KMS-11 (cell line): Measurements from ENCODE around the gene GRM8.
A peak's percentile ranks its signal among the peaks of the same experiment; 100 is the strongest.

Experiments
- H2AFZ ChIP-seq: fragments of 200-600 bp; sonication (generic); 2 replicates; pipeline ENCODE4 v1.6.1; 2016; ENCODE audit warnings: antibody characterized with exemption, mixed run types, low read depth
- H3K27ac ChIP-seq: fragments of 200-600 bp; sonication (generic); 2 replicates; pipeline ENCODE4 v1.6.1; 2016; ENCODE audit warnings: mild to moderate bottlenecking, mixed run types
- H3K27me3 ChIP-seq: fragments of 200-600 bp; sonication (generic); 2 replicates; pipeline ENCODE4 v1.6.1; 2017; ENCODE audit warnings: mild to moderate bottlenecking, low read depth, mixed run types, moderate library complexity; ENCODE audit not compliant: insufficient read depth
- H3K36me3 ChIP-seq: fragments of 200-600 bp; sonication (generic); 2 replicates; pipeline ENCODE4 v1.6.1; 2017; ENCODE audit warnings: mild to moderate bottlenecking, mixed run types; ENCODE audit not compliant: insufficient read depth
- H3K4me1 ChIP-seq: fragments of 200-600 bp; sonication (generic); 2 replicates; pipeline ENCODE4 v1.6.1; 2016; ENCODE audit warnings: mild to moderate bottlenecking, low read depth, mixed run types; ENCODE audit not compliant: poor library complexity, severe bottlenecking
- H3K4me2 ChIP-seq: fragments of 200-600 bp; sonication (generic); 2 replicates; pipeline ENCODE4 v1.7.0; 2016; ENCODE audit warnings: mild to moderate bottlenecking, mixed run types
- H3K4me3 ChIP-seq: fragments of 200-600 bp; sonication (generic); IDR thresholded peaks from 2 replicates; pipeline ENCODE4 v1.6.1; 2017; ENCODE audit warnings: low read depth, low read length, mixed read lengths; ENCODE audit not compliant: insufficient read depth
- H3K79me2 ChIP-seq: fragments of 200-600 bp; sonication (generic); 2 replicates; pipeline ENCODE4 v1.6.1; 2016; ENCODE audit warnings: low read depth, mixed run types; ENCODE audit not compliant: insufficient read depth
- H3K9ac ChIP-seq: fragments of 200-600 bp; sonication (generic); 2 replicates; pipeline ENCODE4 v1.6.1; 2016; ENCODE audit warnings: mild to moderate bottlenecking, mixed run types
- H4K20me1 ChIP-seq: fragments of 200-600 bp; sonication (generic); 2 replicates; pipeline ENCODE4 v1.6.1; 2016; ENCODE audit warnings: mild to moderate bottlenecking, mixed run types; ENCODE audit not compliant: insufficient read depth
- CTCF ChIP-seq: fragments of 200-600 bp; sonication (generic); conservative IDR thresholded peaks from 2 replicates; pipeline ENCODE4 v1.6.1; 2017; ENCODE audit warnings: low read depth, mild to moderate bottlenecking, antibody characterized with exemption, low read length, moderate library complexity, mixed read lengths

The GRM8 gene

GRCh38 chr7:126667742-126668366, 584.9 kb downstream of the GRM8 start:
- no peak overlapping the region for H3K27ac ChIP-seq
- H3K4me2 ChIP-seq = no peak overlapping the region
- H4K20me1 ChIP-seq = no peaks in the 10 kb centered on the region
- H3K4me3 ChIP-seq = no peak overlapping the region
- no peak overlapping the region for H2AFZ ChIP-seq
- H3K27me3 ChIP-seq = no peaks in the 10 kb centered on the region
- H3K4me1 ChIP-seq = no peaks in the 10 kb centered on the region
- no peaks in the 10 kb centered on the region for H3K36me3 ChIP-seq
- no peak for TF ChIP-seq CTCF
- no peak overlapping the region for H3K9ac ChIP-seq
- H3K79me2 ChIP-seq = no peaks in the 10 kb centered on the region

- Histone ChIP-seq H3K4me3 (no peak overlapping the region), H2AFZ (no peak overlapping the region), H4K20me1 (no peaks in the 10 kb centered on the region), H3K4me2 (no peak overlapping the region), H3K27me3 (no peaks in the 10 kb centered on the region), H3K36me3 (no peaks in the 10 kb centered on the region), H3K4me1 (peaks cover 16% of the 10 kb centered on the region), H3K79me2 (no peaks in the 10 kb centered on the region), H3K9ac (no peak overlapping the region), H3K27ac (no peak overlapping the region)
- TF ChIP-seq CTCF = no peak
These were observed 589.9 kb downstream of the GRM8 start for GRCh38 chr7:126662856-126663255.

- Histone ChIP-seq H3K36me3 (no peaks in the 10 kb centered on the region), H3K9ac (no peak overlapping the region), H2AFZ (no peak overlapping the region), H3K4me1 (peaks cover 39% of the 10 kb centered on the region), H3K27ac (no peak overlapping the region), H3K4me3 (no peak overlapping the region), H3K4me2 (no peak overlapping the region), H4K20me1 (no peaks in the 10 kb centered on the region), H3K27me3 (no peaks in the 10 kb centered on the region), H3K79me2 (no peaks in the 10 kb centered on the region)
- no peak for TF ChIP-seq CTCF
These were observed 593.6 kb downstream of the GRM8 start for GRCh38 chr7:126659124-126659523.

DNA sequence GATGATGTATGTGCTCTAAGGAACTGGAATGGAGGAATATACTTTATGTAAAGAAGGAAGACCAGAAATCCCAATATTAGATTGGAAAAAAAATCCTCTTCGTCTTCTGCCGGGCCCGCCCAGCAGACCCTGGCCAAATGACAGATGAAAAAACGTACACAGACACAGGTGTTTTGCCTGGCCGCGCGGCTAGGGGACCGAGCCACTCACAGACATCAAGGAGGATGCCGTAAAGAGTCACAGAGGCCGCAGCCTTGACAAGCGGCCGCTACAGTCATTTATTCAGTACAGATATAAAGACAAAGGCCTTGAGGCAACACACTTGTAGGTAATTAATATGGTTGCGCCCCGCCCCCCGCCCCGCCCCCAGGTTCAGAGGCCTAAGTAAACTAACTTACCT, 594.1 kb downstream of the GRM8 start:
- no peak overlapping the region for H3K4me3 ChIP-seq
- peak overlapping the region; percentile 73; the same call in 1 of the 2 replicates for H3K27ac ChIP-seq
- no peaks in the 10 kb centered on the region for H3K79me2 ChIP-seq
- no peak overlapping the region for H3K9ac ChIP-seq
- 0 out of 2 replicates have a peak overlapping the region, but pooled peaks have one; percentile 72 for H2AFZ ChIP-seq
- no peak for TF ChIP-seq CTCF
- H4K20me1 ChIP-seq = no peaks in the 10 kb centered on the region
- peaks cover 39% of the 10 kb centered on the region for H3K4me1 ChIP-seq
- no peaks in the 10 kb centered on the region for H3K36me3 ChIP-seq
- H3K27me3 ChIP-seq = no peaks in the 10 kb centered on the region
- 0 out of 2 replicates have a peak overlapping the region, but pooled peaks have one; percentile 97 for H3K4me2 ChIP-seq
